D721Med (cell line): ENCODE data around the gene PHF1.

ENCODE experiments used
- DNase-seq: peaks from one replicate; pipeline ENCODE4 v3.0.0; 2011; ENCODE audit warnings: low spot score; ENCODE audit not compliant: insufficient read length
- FAIRE-seq: peaks from 2 replicates; lab custom pipeline; 2011; peaks lifted over from hg19 to GRCh38; lab: Jason Lieb, UNC
- CTCF ChIP-seq: IDR thresholded peaks from 2 replicates; pipeline ENCODE4 v1.5.1; 2012; ENCODE audit warnings: mild to moderate bottlenecking, control low read depth; ENCODE audit not compliant: insufficient read depth; ENCODE audit errors: missing control alignments

Gene PHF1

GRCh38 chr6:33404884-33405283, 5.9 kb upstream of the PHF1 start:
- FAIRE-seq (no peak), DNase-seq (no peak)
- no peak for TF ChIP-seq CTCF

GRCh38 chr6:33405386-33405940, 5.4 kb upstream of the PHF1 start:
- no peak for TF ChIP-seq CTCF
- FAIRE-seq (no peak), DNase-seq (no peak)

- TF ChIP-seq CTCF: no peak
- DNase-seq: no peak
- FAIRE-seq: no peak
Measured at GRCh38 chr6:33406126-33406525, 4.7 kb upstream of the PHF1 start.

- DNase-seq (no peak), FAIRE-seq (no peak)
- TF ChIP-seq CTCF: peak; percentile 30
Measured at GRCh38 chr6:33407132-33407718, 3.6 kb upstream of the PHF1 start.

- DNase-seq (peak; percentile 93), FAIRE-seq (no peak)
- TF ChIP-seq CTCF: no peak
Measured at GRCh38 chr6:33410050-33410710, 634 bp upstream of the PHF1 start.

- DNase-seq (no peak), FAIRE-seq (no peak)
- no peak for TF ChIP-seq CTCF
Measured at GRCh38 chr6:33411632-33412005, 805 bp downstream of the PHF1 start.
